HCT116 (cell line): ENCODE data around the gene CSNK1D. TPM values are rescaled to one million over a fixed set of nuclear protein-coding genes. Genes with fewer than 3 reads are reported as not detected.

ENCODE experiments used
- ATAC-seq: fragments of 200-7000 bp; cut with Tn5 transposase; 2 replicates; pipeline ENCODE4 v1.9.1; 2020; ENCODE audit warnings: mild to moderate bottlenecking, moderate library complexity
- BruUV-seq: library from RNA; stranded (reverse); fragments of 400-500 nt; replicated peaks from 2 replicates; lab custom pipeline; 2021; lab: Mats Ljungman, UMichigan
- CTCF ChIA-PET: fragments of 300-600 bp; sonication (Branson Sonifier 250); formaldehyde crosslinking; loops from one replicate; lab custom pipeline; 2021; ENCODE audit warnings: antibody characterized with exemption; lab: Charles Lee
- POLR2A ChIA-PET: fragments of 300-600, 350-600 bp; sonication (Branson Sonifier 250); formaldehyde crosslinking; loops from one replicate; lab custom pipeline; 2021; ENCODE audit warnings: antibody characterized with exemption; lab: Charles Lee
- RAD21 ChIA-PET, 2 experiments: fragments of 300-600 bp; sonication (Branson Sonifier 250); formaldehyde crosslinking; loops; one replicate each; lab custom pipeline; 2023; ENCODE audit warnings: low total read pairs in 2 of 2; ENCODE audit not compliant: uncharacterized antibody in 2 of 2, unreplicated experiment in 2 of 2, low non-redundant PET in 1 of 2; lab: Charles Lee
- DNase-seq: peaks from one replicate; pipeline ENCODE4 v3.0.0-alpha.2; 2010; ENCODE audit warnings: low read depth, low spot score
- H2AFZ ChIP-seq: fragments of 200-600 bp; shearing (Covaris generic), sonication (generic); 2 replicates; pipeline ENCODE4 v1.6.1; 2017; ENCODE audit warnings: low read depth, mixed run types, mixed read lengths, antibody characterized with exemption, low read length; ENCODE audit not compliant: poor library complexity, severe bottlenecking
- H3K27ac ChIP-seq: 2 replicates; pipeline ENCODE4 v1.5.1; 2012; ENCODE audit warnings: low read depth, low read length
- H3K27me3 ChIP-seq: fragments of 200-600 bp; sonication (generic); 2 replicates; pipeline ENCODE4 v1.6.1; 2016; ENCODE audit warnings: mixed run types, low read length, mixed read lengths; ENCODE audit not compliant: insufficient read depth
- H3K36me3 ChIP-seq, 2 experiments: fragments of 200-500 bp in 1 of 2; fragments of 200-600 bp in 1 of 2; sonication (Bioruptor generic) in 1 of 2; sonication (generic) in 1 of 2; 2 replicates each; pipeline versions ENCODE4 v1.5.1 to v1.6.1; 2014 to 2016; ENCODE audit warnings: low read length in 2 of 2, inconsistent platforms in 1 of 2, mixed read lengths in 1 of 2, mixed run types in 1 of 2; ENCODE audit not compliant: insufficient read depth in 2 of 2, control insufficient read depth in 1 of 2
- H3K4me1 ChIP-seq, 2 experiments: fragments of 200-600 bp in 1 of 2; sonication (generic) in 1 of 2; 2 replicates each; pipeline versions ENCODE4 v1.5.1 to v1.6.1; 2012 to 2017; ENCODE audit warnings: low read length in 2 of 2, inconsistent platforms in 1 of 2, mild to moderate bottlenecking in 1 of 2, mixed read lengths in 1 of 2, mixed run types in 1 of 2, moderate library complexity in 1 of 2; ENCODE audit not compliant: insufficient read depth in 2 of 2, control insufficient read depth in 1 of 2
- H3K4me2 ChIP-seq: fragments of 200-600 bp; sonication (generic); 2 replicates; pipeline ENCODE4 v1.6.1; 2017; ENCODE audit warnings: mixed run types, low read length, mixed read lengths
- H3K4me3 ChIP-seq, 2 experiments: fragments of 200-600 bp in 1 of 2; sonication (generic) in 1 of 2; replicated peaks in 1 of 2; 2 replicates each; pipeline ENCODE4 v1.5.1; 2011 to 2016; ENCODE audit warnings: low read length in 2 of 2, control low read depth in 1 of 2, low read depth in 1 of 2, mild to moderate bottlenecking in 1 of 2, mixed read lengths in 1 of 2, mixed run types in 1 of 2
- H3K79me2 ChIP-seq: fragments of 200-600 bp; sonication (generic); 2 replicates; pipeline ENCODE4 v1.6.1; 2017; ENCODE audit warnings: mild to moderate bottlenecking, mixed run types, low read length, moderate library complexity, mixed read lengths; ENCODE audit not compliant: insufficient read depth
- H3K9ac ChIP-seq: fragments of 200-600 bp; sonication (generic); 2 replicates; pipeline ENCODE4 v1.6.1; 2016; ENCODE audit warnings: low read length, mixed read lengths
- H3K9me2 ChIP-seq: fragments of 200-600 bp; sonication (generic), shearing (Covaris generic); 2 replicates; pipeline ENCODE4 v1.6.1; 2017; ENCODE audit warnings: mixed run types, mild to moderate bottlenecking, moderate library complexity; ENCODE audit not compliant: insufficient read depth
- H3K9me3 ChIP-seq, 2 experiments: fragments of 200-500 bp in 1 of 2; fragments of 200-600 bp in 1 of 2; sonication (Bioruptor generic) in 1 of 2; sonication (generic) in 1 of 2; 2 replicates each; pipeline ENCODE4 v1.6.1; 2014 to 2017; ENCODE audit warnings: low read length in 2 of 2, mixed read lengths in 2 of 2, inconsistent platforms in 1 of 2, low read depth in 1 of 2, mild to moderate bottlenecking in 1 of 2, mixed run types in 1 of 2, moderate library complexity in 1 of 2; ENCODE audit not compliant: control insufficient read depth in 1 of 2, insufficient read depth in 1 of 2
- H4K20me1 ChIP-seq: fragments of 200-600 bp; sonication (generic), shearing (Covaris generic); 2 replicates; pipeline ENCODE4 v1.6.1; 2017; ENCODE audit warnings: mixed run types, mild to moderate bottlenecking, moderate library complexity; ENCODE audit not compliant: insufficient read depth
- ATF3 ChIP-seq: IDR thresholded peaks from 2 replicates; pipeline ENCODE4 v1.6.1; 2012
- CBX3 ChIP-seq: IDR thresholded peaks from 2 replicates; pipeline ENCODE4 v1.6.1; 2012; ENCODE audit warnings: low read depth
- CEBPB ChIP-seq: IDR thresholded peaks from 2 replicates; pipeline ENCODE4 v1.6.1; 2012; ENCODE audit warnings: low read depth
- CTCF ChIP-seq, 3 experiments: fragments of 200-600 bp in 1 of 3; sonication (generic) in 1 of 3; IDR thresholded peaks in 2 of 3; conservative IDR thresholded peaks in 1 of 3; 2 replicates each; pipeline ENCODE4 v1.5.1; 2012 to 2017; ENCODE audit warnings: low read depth in 2 of 3, low read length in 2 of 3, antibody characterized with exemption in 1 of 3, borderline replicate concordance in 1 of 3, control low read depth in 1 of 3, mild to moderate bottlenecking in 1 of 3, mixed read lengths in 1 of 3, mixed run types in 1 of 3, moderate library complexity in 1 of 3; ENCODE audit not compliant: insufficient read depth in 1 of 3
- EGR1 ChIP-seq: IDR thresholded peaks from 2 replicates; pipeline ENCODE4 v1.6.1; 2012; ENCODE audit warnings: low read depth
- EZH2 ChIP-seq: fragments of 200-600 bp; sonication (generic); IDR thresholded peaks from 2 replicates; pipeline ENCODE4 v1.6.1; 2017; ENCODE audit warnings: antibody characterized with exemption, mixed run types
- EZH2phosphoT487 ChIP-seq: fragments of 200-600 bp; IDR thresholded peaks from 2 replicates; pipeline ENCODE4 v1.6.1; 2018; ENCODE audit warnings: antibody characterized with exemption, borderline replicate concordance
- FOSL1 ChIP-seq: IDR thresholded peaks from 2 replicates; pipeline ENCODE4 v1.6.1; 2012; ENCODE audit warnings: low read depth
- MAX ChIP-seq: IDR thresholded peaks from 2 replicates; pipeline ENCODE4 v1.6.1; 2012
- POLR2AphosphoS5 ChIP-seq: IDR thresholded peaks from 2 replicates; pipeline ENCODE4 v1.6.1; 2011; ENCODE audit warnings: mild to moderate bottlenecking, low read depth, low read length, moderate library complexity
- RAD21 ChIP-seq: IDR thresholded peaks from 2 replicates; pipeline ENCODE4 v1.6.1; 2012; ENCODE audit warnings: low read depth, mild to moderate bottlenecking
- REST ChIP-seq: IDR thresholded peaks from 2 replicates; pipeline ENCODE4 v1.6.1; 2012; ENCODE audit warnings: low read depth
- SIN3A ChIP-seq: IDR thresholded peaks from 2 replicates; pipeline ENCODE4 v1.6.1; 2012; ENCODE audit warnings: low read depth
- SP1 ChIP-seq: IDR thresholded peaks from 2 replicates; pipeline ENCODE4 v1.6.1; 2012; ENCODE audit warnings: low read depth
- TCF7L2 ChIP-seq: IDR thresholded peaks from 2 replicates; pipeline ENCODE4 v1.7.0; 2011; ENCODE audit warnings: borderline replicate concordance, inconsistent platforms; ENCODE audit not compliant: insufficient read depth, insufficient read length; ENCODE audit errors: extremely low read depth
- YY1 ChIP-seq: IDR thresholded peaks from 2 replicates; pipeline ENCODE4 v1.6.1; 2011; ENCODE audit warnings: low read length, low read depth, moderate library complexity, mild to moderate bottlenecking; ENCODE audit not compliant: insufficient replicate concordance; ENCODE audit errors: extremely low read depth
- ZFX ChIP-seq: fragments of 450-650 bp; IDR thresholded peaks from 2 replicates; pipeline ENCODE4 v1.6.1; 2017
- intact Hi-C: fragments of 100-400 bp; cut with micrococcal nuclease; formaldehyde crosslinking; loops from 2 replicates; pipeline ENCODE4 v1.10.0; 2022
- total RNA-seq: library from RNA; stranded (reverse); gene quantifications from one replicate; pipeline ENCODE4 v1.2.1, GENCODE V29; 2021; ENCODE audit not compliant: unreplicated experiment

CSNK1D gene
- total RNA-seq, 1 experiment from 2014 or later = 176 TPM

- intact Hi-C loops = no loop called here
- CTCF ChIA-PET = no interaction called here
Observed at GRCh38 chr17:82194765-82195164, 78.7 kb downstream of the CSNK1D start.

More at GRCh38 chr17:82194765-82195164, 78.7 kb downstream of the CSNK1D start:
- Histone ChIP-seq H3K79me2 (no peaks in the 10 kb centered on the region), H4K20me1 (no peaks in the 10 kb centered on the region), H3K4me3 (no peak overlapping the region), H3K4me2 (no peak overlapping the region), H3K36me3 (peaks cover 54 to 56% of the 10 kb centered on the region in 2 experiments; a peak in 3 of 4 replicates), H3K9me2 (no peaks in the 10 kb centered on the region), H3K9me3 (no peaks in the 10 kb centered on the region), H3K27ac (no peak overlapping the region), H3K9ac (no peak overlapping the region), H3K27me3 (no peaks in the 10 kb centered on the region), H2AFZ (no peak overlapping the region), H3K4me1 (no peaks in the 10 kb centered on the region)
- ChIA-PET RAD21 (no interaction called here), POLR2A (no interaction called here)
- TF ChIP-seq FOSL1 (no peak), CEBPB (no peak), YY1 (no peak), SIN3A (no peak), TCF7L2 (no peak), POLR2AphosphoS5 (no peak), REST (no peak), ZFX (no peak), ATF3 (no peak), EGR1 (no peak), CTCF (IDR thresholded peaks at IDR 0.05 in 2 of 3, conservative IDR thresholded peaks at IDR 0.05 in 1 of 3; ENCODE audit: borderline replicate concordance in 1 of 3, insufficient read depth in 1 of 3, low read depth in 2 of 3, low read length in 2 of 3) (no peak), MAX (no peak), EZH2phosphoT487 (no peak), CBX3 (no peak), EZH2 (no peak), SP1 (no peak), RAD21 (no peak)
- ATAC-seq (no peak), DNase-seq (no peak)
- BruUV-seq = no TSS peak
